H1 (cell line): ENCODE measurements around the gene STAU1. TPM values are rescaled to one million over a fixed set of nuclear protein-coding genes. Genes with fewer than 3 reads are reported as not detected.

ENCODE experiments used
- CHD2 ChIP-seq: IDR thresholded peaks from 2 replicates; pipeline ENCODE4 v1.6.1; 2012; ENCODE audit warnings: low read length, improper control_type of control experiment
- EGR1 ChIP-seq: IDR thresholded peaks from 2 replicates; pipeline ENCODE4 v1.6.1; 2011; ENCODE audit warnings: low read depth, low read length, borderline replicate concordance
- EP300 ChIP-seq, 2 experiments: IDR thresholded peaks; 1 replicate in 1 of 2; 2 replicates in 1 of 2; pipeline ENCODE4 v1.6.1; 2011 to 2012; ENCODE audit warnings: low read depth in 2 of 2, low read length in 2 of 2, mild to moderate bottlenecking in 2 of 2, borderline replicate concordance in 1 of 2, inconsistent platforms in 1 of 2, moderate library complexity in 1 of 2
- GTF2F1 ChIP-seq: IDR thresholded peaks from 2 replicates; pipeline ENCODE4 v1.6.1; 2012; ENCODE audit warnings: low read depth, low read length, improper control_type of control experiment, borderline replicate concordance
- RBBP5 ChIP-seq: IDR thresholded peaks from 2 replicates; pipeline ENCODE4 v1.7.1; 2012; ENCODE audit warnings: low read depth, mild to moderate bottlenecking, inconsistent platforms, low read length, moderate library complexity, borderline replicate concordance
- SUZ12 ChIP-seq: fragments of 200-600 bp; sonication (generic); IDR thresholded peaks from 2 replicates; pipeline ENCODE4 v1.6.1; 2012; ENCODE audit warnings: mild to moderate bottlenecking, inconsistent platforms, low read length, moderate library complexity, mixed read lengths
- TAF7 ChIP-seq: optimal IDR thresholded peaks from 2 replicates; pipeline ENCODE3; 2011; ENCODE audit warnings: low read depth, mild to moderate bottlenecking, inconsistent platforms, low read length, moderate library complexity, borderline replicate concordance
- TEAD4 ChIP-seq: IDR thresholded peaks from 2 replicates; pipeline ENCODE4 v1.6.1; 2012; ENCODE audit warnings: low read depth, low read length, inconsistent platforms, mixed read lengths
- polyA plus RNA-seq, 7 experiments: library from polyadenylated mRNA; depleted of rRNA in 3 of 7; stranded (reverse) in 5 of 7; unstranded in 2 of 7; fragments of >200 nt in 5 of 7; fragments of 200-250 nt in 2 of 7; gene quantifications; 1 replicate in 5 of 7; 2 replicates in 1 of 7; 4 replicates in 1 of 7; pipeline versions ENCODE4 v1.2.1 to v1.2.3, GENCODE V29; 2011 to 2013; ENCODE audit warnings: missing spikeins in 2 of 7, mixed read lengths in 2 of 7
- total RNA-seq: library from RNA; stranded (reverse); fragmentation: NEBNext Ultra II Directional; extraction: Animal tissue kit (Norgen Biotek cat#: 25700); gene quantifications from 2 replicates; pipeline ENCODE4 v1.2.1, GENCODE V29; 2021

Gene STAU1
- total and polyA plus RNA-seq, 2 of the 8 experiments (the other 6 are each of a cell fraction or from before 2014, with no cell fraction given): 41.4 to 107 TPM

DNA sequence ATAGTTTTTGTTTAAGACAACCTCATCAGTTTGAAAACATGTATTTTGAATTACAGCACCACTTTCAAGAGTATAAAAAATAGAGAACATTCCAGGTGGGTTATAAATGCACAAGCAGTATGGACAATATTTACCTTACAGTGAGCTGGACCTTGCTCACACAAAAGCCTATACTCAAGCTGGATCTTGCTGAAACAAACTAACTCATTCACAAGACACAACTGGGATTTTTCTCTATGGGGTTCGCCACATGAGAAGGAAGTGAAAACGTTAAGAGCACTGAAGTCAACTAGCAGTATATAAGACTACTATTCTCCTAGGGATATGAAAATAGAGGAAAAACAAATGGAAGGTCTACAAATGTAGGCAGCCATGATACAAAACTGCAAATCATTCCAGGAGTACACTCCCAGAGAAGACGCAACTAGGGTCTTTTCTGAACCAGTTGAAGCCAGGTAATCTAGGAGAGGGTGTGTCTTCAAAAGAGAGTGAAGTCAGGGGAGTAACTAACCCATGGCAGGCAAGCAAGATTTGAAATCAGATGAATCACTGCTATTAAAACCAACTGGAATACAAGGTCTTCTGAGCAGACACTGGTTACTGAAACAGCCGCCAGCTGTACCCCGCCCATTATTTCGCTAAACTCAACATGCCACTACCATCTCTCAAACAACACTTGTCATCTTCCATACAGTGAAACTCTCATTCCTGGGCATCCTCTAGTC, 26.5 kb downstream of the STAU1 start (continued):
- TF ChIP-seq SUZ12 (no peak), GTF2F1 (no peak), EGR1 (no peak), TAF7 (no peak), EP300 (IDR thresholded peaks at IDR 0.05; ENCODE audit: borderline replicate concordance in 1 of 2, low read depth in 2 of 2, low read length in 2 of 2) (no peak), TEAD4 (no peak), CHD2 (no peak), RBBP5 (no peak)
- TF ChIP-seq, all 59 proteins: peak for 0
